ENCODE data around the gene KRT35.

- TF ChIP-seq CTCF (IDR thresholded peaks at IDR 0.05; ENCODE audit: low read depth, low read length, poor library complexity, severe bottlenecking) (no peak), EZH2phosphoT487 (IDR thresholded peaks at IDR 0.05; ENCODE audit: borderline replicate concordance, low read length) (no peak)
Measured at GRCh38 chr17:41468346-41468745, 12.6 kb downstream of the KRT35 start.

Measured in DOHH2 (cell line).